Liver (tissue), 3 donors: ENCODE results near the gene DAB1.
A peak's percentile ranks its signal among the peaks of the same experiment; 100 is the strongest.

ENCODE experiments used
- EGR1 ChIP-seq, 2 donors: IDR thresholded peaks; 2 replicates each; pipeline ENCODE4 v1.6.1; 2016 to 2018; ENCODE audit warnings: antibody characterized with exemption in 2 of 2, low read depth in 2 of 2
- GABPA ChIP-seq, 2 donors: IDR thresholded peaks in 1 of 2; conservative IDR thresholded peaks in 1 of 2; 2 replicates each; pipeline ENCODE4 v1.6.1; 2016; ENCODE audit warnings: antibody characterized with exemption in 2 of 2, mild to moderate bottlenecking in 1 of 2, moderate library complexity in 1 of 2
- HNF4G ChIP-seq: IDR thresholded peaks from 2 replicates; pipeline ENCODE4 v1.6.1; 2016; ENCODE audit warnings: antibody characterized with exemption
- JUND ChIP-seq, 2 donors: IDR thresholded peaks; 2 replicates each; pipeline ENCODE4 v1.6.1; 2016; ENCODE audit warnings: antibody characterized with exemption in 2 of 2
- RAD21 ChIP-seq, 2 donors: IDR thresholded peaks; 2 replicates each; pipeline ENCODE4 v1.6.1; 2016; ENCODE audit warnings: antibody characterized with exemption in 2 of 2, mild to moderate bottlenecking in 2 of 2
- RXRA ChIP-seq, 2 donors: IDR thresholded peaks; 2 replicates each; pipeline ENCODE4 v1.6.1; 2017 to 2018; ENCODE audit warnings: antibody characterized with exemption in 2 of 2, mild to moderate bottlenecking in 1 of 2
- SP1 ChIP-seq: IDR thresholded peaks from 2 replicates; pipeline ENCODE4 v1.6.1; 2018; ENCODE audit warnings: antibody characterized with exemption, mild to moderate bottlenecking
- TAF1 ChIP-seq: conservative IDR thresholded peaks from 2 replicates; pipeline ENCODE4 v1.6.1; 2016; ENCODE audit warnings: antibody characterized with exemption, mild to moderate bottlenecking
- YY1 ChIP-seq: IDR thresholded peaks from 2 replicates; pipeline ENCODE4 v1.6.1; 2016; ENCODE audit warnings: antibody characterized with exemption, mild to moderate bottlenecking
- TF ChIP-seq, protein P1 (sequence below): fragments of 150-350 bp; IDR thresholded peaks from 2 replicates; pipeline ENCODE4 v1.5.1; 2017; ENCODE audit warnings: improper control_type of control experiment, low read depth, low read length; ENCODE audit not compliant: missing input control
- TF ChIP-seq, protein P2 (sequence below): IDR thresholded peaks from 2 replicates; pipeline ENCODE4 v1.6.1; 2016; ENCODE audit warnings: antibody characterized with exemption
- TF ChIP-seq, protein P3 (sequence below): IDR thresholded peaks from 2 replicates; pipeline ENCODE4 v1.6.1; 2016; ENCODE audit warnings: antibody characterized with exemption
- TF ChIP-seq, protein P4 (sequence below): IDR thresholded peaks from 2 replicates; pipeline ENCODE4 v1.6.1; 2016; ENCODE audit warnings: antibody characterized with exemption, mild to moderate bottlenecking
- TF ChIP-seq, protein P5 (sequence below): IDR thresholded peaks from 2 replicates; pipeline ENCODE4 v1.6.1; 2016; ENCODE audit warnings: antibody characterized with exemption
- donor health status: healthy.
- donor health status: healthy.

DNA sequence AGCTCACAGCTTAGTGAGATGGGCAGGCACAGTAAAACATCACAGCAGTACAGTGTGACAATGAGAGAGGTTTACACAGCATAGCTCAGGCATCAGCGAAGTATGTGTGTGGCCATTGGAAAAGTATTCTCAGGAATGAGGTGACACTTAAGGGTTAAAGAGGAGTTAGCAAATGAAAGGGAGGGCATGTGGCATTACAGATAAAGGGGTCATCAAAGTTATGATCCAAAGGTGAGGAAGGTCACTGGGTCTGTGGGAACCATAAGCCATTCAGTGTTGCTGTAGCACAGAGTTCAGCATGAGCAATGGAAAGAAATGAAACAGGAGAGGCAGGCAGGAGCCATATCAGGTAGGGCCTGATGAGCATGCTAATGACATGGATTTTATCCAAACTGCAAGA, 453.6 kb downstream of the DAB1 start:
- TF ChIP-seq GABPA (IDR thresholded peaks at IDR 0.05 in 1 of 2, conservative IDR thresholded peaks at IDR 0.05 in 1 of 2) = no peak
- TF ChIP-seq, protein P1, sequence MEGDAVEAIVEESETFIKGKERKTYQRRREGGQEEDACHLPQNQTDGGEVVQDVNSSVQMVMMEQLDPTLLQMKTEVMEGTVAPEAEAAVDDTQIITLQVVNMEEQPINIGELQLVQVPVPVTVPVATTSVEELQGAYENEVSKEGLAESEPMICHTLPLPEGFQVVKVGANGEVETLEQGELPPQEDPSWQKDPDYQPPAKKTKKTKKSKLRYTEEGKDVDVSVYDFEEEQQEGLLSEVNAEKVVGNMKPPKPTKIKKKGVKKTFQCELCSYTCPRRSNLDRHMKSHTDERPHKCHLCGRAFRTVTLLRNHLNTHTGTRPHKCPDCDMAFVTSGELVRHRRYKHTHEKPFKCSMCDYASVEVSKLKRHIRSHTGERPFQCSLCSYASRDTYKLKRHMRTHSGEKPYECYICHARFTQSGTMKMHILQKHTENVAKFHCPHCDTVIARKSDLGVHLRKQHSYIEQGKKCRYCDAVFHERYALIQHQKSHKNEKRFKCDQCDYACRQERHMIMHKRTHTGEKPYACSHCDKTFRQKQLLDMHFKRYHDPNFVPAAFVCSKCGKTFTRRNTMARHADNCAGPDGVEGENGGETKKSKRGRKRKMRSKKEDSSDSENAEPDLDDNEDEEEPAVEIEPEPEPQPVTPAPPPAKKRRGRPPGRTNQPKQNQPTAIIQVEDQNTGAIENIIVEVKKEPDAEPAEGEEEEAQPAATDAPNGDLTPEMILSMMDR = no peak
- TF ChIP-seq, protein P2, sequence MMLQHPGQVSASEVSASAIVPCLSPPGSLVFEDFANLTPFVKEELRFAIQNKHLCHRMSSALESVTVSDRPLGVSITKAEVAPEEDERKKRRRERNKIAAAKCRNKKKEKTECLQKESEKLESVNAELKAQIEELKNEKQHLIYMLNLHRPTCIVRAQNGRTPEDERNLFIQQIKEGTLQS = no peak
- TF ChIP-seq YY1 = no peak
- TF ChIP-seq RAD21 (IDR thresholded peaks at IDR 0.05) = no peak
- peak; percentile 28 to 29 for TF ChIP-seq RXRA (IDR thresholded peaks at IDR 0.05)
- no peak for TF ChIP-seq HNF4G
- TF ChIP-seq TAF1 = no peak
- TF ChIP-seq, protein P3, sequence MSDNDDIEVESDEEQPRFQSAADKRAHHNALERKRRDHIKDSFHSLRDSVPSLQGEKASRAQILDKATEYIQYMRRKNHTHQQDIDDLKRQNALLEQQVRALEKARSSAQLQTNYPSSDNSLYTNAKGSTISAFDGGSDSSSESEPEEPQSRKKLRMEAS = no peak
- TF ChIP-seq, protein P4, sequence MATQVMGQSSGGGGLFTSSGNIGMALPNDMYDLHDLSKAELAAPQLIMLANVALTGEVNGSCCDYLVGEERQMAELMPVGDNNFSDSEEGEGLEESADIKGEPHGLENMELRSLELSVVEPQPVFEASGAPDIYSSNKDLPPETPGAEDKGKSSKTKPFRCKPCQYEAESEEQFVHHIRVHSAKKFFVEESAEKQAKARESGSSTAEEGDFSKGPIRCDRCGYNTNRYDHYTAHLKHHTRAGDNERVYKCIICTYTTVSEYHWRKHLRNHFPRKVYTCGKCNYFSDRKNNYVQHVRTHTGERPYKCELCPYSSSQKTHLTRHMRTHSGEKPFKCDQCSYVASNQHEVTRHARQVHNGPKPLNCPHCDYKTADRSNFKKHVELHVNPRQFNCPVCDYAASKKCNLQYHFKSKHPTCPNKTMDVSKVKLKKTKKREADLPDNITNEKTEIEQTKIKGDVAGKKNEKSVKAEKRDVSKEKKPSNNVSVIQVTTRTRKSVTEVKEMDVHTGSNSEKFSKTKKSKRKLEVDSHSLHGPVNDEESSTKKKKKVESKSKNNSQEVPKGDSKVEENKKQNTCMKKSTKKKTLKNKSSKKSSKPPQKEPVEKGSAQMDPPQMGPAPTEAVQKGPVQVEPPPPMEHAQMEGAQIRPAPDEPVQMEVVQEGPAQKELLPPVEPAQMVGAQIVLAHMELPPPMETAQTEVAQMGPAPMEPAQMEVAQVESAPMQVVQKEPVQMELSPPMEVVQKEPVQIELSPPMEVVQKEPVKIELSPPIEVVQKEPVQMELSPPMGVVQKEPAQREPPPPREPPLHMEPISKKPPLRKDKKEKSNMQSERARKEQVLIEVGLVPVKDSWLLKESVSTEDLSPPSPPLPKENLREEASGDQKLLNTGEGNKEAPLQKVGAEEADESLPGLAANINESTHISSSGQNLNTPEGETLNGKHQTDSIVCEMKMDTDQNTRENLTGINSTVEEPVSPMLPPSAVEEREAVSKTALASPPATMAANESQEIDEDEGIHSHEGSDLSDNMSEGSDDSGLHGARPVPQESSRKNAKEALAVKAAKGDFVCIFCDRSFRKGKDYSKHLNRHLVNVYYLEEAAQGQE = no peak
- no peak for TF ChIP-seq EGR1 (IDR thresholded peaks at IDR 0.05; ENCODE audit: low read depth in 2 of 2)
- TF ChIP-seq JUND (IDR thresholded peaks at IDR 0.05) = no peak
- TF ChIP-seq SP1 = no peak
- TF ChIP-seq, protein P5, sequence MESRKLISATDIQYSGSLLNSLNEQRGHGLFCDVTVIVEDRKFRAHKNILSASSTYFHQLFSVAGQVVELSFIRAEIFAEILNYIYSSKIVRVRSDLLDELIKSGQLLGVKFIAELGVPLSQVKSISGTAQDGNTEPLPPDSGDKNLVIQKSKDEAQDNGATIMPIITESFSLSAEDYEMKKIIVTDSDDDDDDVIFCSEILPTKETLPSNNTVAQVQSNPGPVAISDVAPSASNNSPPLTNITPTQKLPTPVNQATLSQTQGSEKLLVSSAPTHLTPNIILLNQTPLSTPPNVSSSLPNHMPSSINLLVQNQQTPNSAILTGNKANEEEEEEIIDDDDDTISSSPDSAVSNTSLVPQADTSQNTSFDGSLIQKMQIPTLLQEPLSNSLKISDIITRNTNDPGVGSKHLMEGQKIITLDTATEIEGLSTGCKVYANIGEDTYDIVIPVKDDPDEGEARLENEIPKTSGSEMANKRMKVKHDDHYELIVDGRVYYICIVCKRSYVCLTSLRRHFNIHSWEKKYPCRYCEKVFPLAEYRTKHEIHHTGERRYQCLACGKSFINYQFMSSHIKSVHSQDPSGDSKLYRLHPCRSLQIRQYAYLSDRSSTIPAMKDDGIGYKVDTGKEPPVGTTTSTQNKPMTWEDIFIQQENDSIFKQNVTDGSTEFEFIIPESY = no peak
